Measurements from ENCODE around the gene SGMS1.
"Not testable (repeated sequence)": the region's sequence is repeated elsewhere in the genome, so short reads cannot be mapped to it uniquely, and the experiment has no call there.

GRCh38 chr10:50366421-50366820 is 257.3 kb downstream of the SGMS1 start:
- not testable (repeated sequence) for TF ChIP-seq CTCF (IDR thresholded peaks at IDR 0.05; ENCODE audit: extremely low read depth in 1 of 2, insufficient read depth in 1 of 2, low read depth in 1 of 2, low read length in 2 of 2); JUN (IDR thresholded peaks at IDR 0.05; ENCODE audit: borderline replicate concordance, insufficient read depth, insufficient read length, low read depth); POLR2AphosphoS5 (IDR thresholded peaks at IDR 0.05; ENCODE audit: insufficient read depth, low read depth, low read length)

Measured in endothelial cell of umbilical vein (primary cell).